Epithelial cell of proximal tubule (primary cell): ENCODE measurements around the gene SUV39H2. TPM values are rescaled to one million over a fixed set of nuclear protein-coding genes. Genes with fewer than 3 reads are reported as not detected.
"Not testable (repeated sequence)": the region's sequence is repeated elsewhere in the genome, so short reads cannot be mapped to it uniquely, and the experiment has no call there.

Source experiments
- DNase-seq: peaks from one replicate; pipeline ENCODE4 v3.0.0-alpha.2; 2011; ENCODE audit warnings: low read depth
- H3K4me3 ChIP-seq: 2 replicates; pipeline ENCODE4 v1.5.1; 2011; ENCODE audit warnings: low read depth, mild to moderate bottlenecking, low read length
- total RNA-seq: library from RNA; depleted of rRNA; stranded (reverse); fragments of >200 nt; gene quantifications from 2 replicates; pipeline ENCODE4 v1.2.3, GENCODE V29; 2015
- TF ChIP-seq, protein P1 (sequence below): conservative IDR thresholded peaks from 2 replicates; pipeline ENCODE4 v1.5.1; 2012; ENCODE audit warnings: low read depth, mild to moderate bottlenecking, low read length

The SUV39H2 gene
- total RNA-seq, 1 donor from 2014 or later: 16.5 TPM

- DNase-seq: no peak
- TF ChIP-seq, protein P1, sequence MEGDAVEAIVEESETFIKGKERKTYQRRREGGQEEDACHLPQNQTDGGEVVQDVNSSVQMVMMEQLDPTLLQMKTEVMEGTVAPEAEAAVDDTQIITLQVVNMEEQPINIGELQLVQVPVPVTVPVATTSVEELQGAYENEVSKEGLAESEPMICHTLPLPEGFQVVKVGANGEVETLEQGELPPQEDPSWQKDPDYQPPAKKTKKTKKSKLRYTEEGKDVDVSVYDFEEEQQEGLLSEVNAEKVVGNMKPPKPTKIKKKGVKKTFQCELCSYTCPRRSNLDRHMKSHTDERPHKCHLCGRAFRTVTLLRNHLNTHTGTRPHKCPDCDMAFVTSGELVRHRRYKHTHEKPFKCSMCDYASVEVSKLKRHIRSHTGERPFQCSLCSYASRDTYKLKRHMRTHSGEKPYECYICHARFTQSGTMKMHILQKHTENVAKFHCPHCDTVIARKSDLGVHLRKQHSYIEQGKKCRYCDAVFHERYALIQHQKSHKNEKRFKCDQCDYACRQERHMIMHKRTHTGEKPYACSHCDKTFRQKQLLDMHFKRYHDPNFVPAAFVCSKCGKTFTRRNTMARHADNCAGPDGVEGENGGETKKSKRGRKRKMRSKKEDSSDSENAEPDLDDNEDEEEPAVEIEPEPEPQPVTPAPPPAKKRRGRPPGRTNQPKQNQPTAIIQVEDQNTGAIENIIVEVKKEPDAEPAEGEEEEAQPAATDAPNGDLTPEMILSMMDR: no peak
- no peak overlapping the region for H3K4me3 ChIP-seq
Measured at GRCh38 chr10:14926722-14927416, 48.2 kb downstream of the SUV39H2 start.

- H3K4me3 ChIP-seq: no peak overlapping the region
- TF ChIP-seq, protein P1: no peak
- no peak for DNase-seq
Measured at GRCh38 chr10:14930610-14931009, 51.9 kb downstream of the SUV39H2 start.

GRCh38 chr10:14936584-14936983, 57.9 kb downstream of the SUV39H2 start:
- no peak for DNase-seq
- TF ChIP-seq, protein P1: no peak
- H3K4me3 ChIP-seq: no peak overlapping the region

GRCh38 chr10:14938971-14939370, 60.3 kb downstream of the SUV39H2 start:
- not testable (repeated sequence) for H3K4me3 ChIP-seq, DNase-seq

DNA sequence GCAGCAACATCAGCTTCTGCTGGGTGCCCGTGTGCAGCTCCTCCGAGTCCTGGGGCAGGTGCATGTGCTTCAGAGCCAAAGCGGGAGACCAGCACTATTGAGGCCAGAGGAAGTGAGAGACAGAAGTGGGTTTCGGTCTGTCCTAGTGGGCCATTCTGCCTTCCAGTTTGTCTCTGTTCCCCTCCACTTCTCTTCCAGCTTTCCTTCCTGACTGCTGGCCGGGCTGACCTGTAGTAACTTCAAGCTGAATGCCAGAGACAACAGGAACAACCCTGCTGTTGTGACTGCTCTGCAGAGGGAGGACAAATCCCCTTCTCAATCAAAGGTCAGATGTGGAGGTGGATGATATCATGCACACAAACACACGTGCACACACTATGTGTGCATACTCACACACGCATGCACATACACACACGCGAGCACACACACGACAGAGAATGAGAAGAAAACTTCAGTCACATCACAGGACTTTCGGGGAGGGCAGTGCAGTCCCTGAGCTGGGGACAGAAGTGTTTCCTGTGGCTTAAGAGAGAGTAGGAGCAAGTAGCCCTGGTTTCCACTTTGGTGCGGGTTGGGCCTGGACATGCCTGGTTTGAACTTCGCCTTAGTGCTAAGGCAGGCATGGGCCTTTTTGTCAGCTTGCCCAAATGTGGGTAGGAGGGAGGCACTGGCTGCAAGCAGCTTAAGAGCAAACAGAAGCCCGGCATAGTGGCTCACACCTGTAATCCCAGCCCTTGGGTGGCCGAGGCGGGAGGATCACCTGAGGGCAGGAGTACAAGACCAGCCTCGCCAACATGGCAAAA, 63.7 kb downstream of the SUV39H2 start:
- DNase-seq, H3K4me3 ChIP-seq: not testable (repeated sequence)

- DNase-seq, H3K4me3 ChIP-seq: not testable (repeated sequence)
Measured at GRCh38 chr10:14942950-14943338, 64.3 kb downstream of the SUV39H2 start.

DNA sequence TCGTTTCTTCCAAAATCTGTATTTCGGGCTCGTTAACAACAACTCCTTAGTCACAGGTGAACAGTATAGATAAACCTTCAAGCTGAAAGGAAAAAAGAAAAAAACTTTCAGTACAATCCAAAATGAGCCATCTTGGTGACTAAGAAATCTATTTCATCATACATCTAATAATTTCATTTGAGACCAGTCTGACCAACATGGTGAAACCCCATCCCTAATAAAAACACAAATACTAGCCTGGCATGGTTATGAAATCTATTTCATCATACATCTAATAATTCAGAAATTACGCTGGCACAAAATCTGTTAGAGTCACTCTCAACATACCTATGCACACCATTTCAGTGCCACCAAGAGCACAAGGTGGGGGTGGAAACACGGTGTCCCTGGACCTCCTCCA, 66.4 kb downstream of the SUV39H2 start:
- H3K4me3 ChIP-seq: no peak overlapping the region
- DNase-seq: no peak
- TF ChIP-seq, protein P1: no peak

- TF ChIP-seq, protein P1: no peak
- DNase-seq: no peak
- H3K4me3 ChIP-seq: no peak overlapping the region
Measured at GRCh38 chr10:14947268-14947667, 68.6 kb downstream of the SUV39H2 start.
